Measurements from ENCODE around the gene CHAD.

CHAD gene

DNA sequence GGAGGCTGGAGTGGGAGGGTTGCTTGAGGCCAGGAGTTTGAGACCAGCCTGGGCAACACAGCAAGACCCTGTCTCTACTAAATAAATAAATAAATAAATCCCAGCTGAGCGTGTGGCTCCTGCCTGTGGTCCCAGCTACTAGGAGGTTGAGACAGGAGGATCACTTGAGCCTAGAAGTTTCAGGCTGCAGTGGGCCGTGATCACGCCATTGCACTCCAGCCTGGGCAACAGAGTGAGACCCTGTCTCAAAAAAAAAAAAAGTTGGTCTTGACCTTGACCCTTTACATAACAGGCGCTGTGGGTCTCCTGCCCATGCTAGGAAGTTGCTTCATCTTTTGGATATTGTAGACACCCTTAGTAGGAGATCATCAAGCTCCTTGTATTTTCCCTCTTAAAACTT is 31.3 kb downstream of the CHAD start:
- TF ChIP-seq CREB1 (IDR thresholded peaks at IDR 0.05; ENCODE audit: low read depth) (no peak), NFIC (IDR thresholded peaks at IDR 0.05) (no peak), TEAD4 (IDR thresholded peaks at IDR 0.05) (no peak), FOXM1 (IDR thresholded peaks at IDR 0.05; ENCODE audit: borderline replicate concordance, low read depth) (no peak), ZBTB7A (IDR thresholded peaks at IDR 0.05; ENCODE audit: low read depth) (no peak), RAD21 (IDR thresholded peaks at IDR 0.05; ENCODE audit: low read depth) (no peak)
- TF ChIP-seq, protein P1, sequence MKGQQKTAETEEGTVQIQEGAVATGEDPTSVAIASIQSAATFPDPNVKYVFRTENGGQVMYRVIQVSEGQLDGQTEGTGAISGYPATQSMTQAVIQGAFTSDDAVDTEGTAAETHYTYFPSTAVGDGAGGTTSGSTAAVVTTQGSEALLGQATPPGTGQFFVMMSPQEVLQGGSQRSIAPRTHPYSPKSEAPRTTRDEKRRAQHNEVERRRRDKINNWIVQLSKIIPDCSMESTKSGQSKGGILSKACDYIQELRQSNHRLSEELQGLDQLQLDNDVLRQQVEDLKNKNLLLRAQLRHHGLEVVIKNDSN (IDR thresholded peaks at IDR 0.05): no peak
- TF ChIP-seq, protein P2, sequence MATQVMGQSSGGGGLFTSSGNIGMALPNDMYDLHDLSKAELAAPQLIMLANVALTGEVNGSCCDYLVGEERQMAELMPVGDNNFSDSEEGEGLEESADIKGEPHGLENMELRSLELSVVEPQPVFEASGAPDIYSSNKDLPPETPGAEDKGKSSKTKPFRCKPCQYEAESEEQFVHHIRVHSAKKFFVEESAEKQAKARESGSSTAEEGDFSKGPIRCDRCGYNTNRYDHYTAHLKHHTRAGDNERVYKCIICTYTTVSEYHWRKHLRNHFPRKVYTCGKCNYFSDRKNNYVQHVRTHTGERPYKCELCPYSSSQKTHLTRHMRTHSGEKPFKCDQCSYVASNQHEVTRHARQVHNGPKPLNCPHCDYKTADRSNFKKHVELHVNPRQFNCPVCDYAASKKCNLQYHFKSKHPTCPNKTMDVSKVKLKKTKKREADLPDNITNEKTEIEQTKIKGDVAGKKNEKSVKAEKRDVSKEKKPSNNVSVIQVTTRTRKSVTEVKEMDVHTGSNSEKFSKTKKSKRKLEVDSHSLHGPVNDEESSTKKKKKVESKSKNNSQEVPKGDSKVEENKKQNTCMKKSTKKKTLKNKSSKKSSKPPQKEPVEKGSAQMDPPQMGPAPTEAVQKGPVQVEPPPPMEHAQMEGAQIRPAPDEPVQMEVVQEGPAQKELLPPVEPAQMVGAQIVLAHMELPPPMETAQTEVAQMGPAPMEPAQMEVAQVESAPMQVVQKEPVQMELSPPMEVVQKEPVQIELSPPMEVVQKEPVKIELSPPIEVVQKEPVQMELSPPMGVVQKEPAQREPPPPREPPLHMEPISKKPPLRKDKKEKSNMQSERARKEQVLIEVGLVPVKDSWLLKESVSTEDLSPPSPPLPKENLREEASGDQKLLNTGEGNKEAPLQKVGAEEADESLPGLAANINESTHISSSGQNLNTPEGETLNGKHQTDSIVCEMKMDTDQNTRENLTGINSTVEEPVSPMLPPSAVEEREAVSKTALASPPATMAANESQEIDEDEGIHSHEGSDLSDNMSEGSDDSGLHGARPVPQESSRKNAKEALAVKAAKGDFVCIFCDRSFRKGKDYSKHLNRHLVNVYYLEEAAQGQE (IDR thresholded peaks at IDR 0.05; ENCODE audit: low read depth): no peak
- TF ChIP-seq, protein P3, sequence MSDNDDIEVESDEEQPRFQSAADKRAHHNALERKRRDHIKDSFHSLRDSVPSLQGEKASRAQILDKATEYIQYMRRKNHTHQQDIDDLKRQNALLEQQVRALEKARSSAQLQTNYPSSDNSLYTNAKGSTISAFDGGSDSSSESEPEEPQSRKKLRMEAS (IDR thresholded peaks at IDR 0.05): no peak

DNA sequence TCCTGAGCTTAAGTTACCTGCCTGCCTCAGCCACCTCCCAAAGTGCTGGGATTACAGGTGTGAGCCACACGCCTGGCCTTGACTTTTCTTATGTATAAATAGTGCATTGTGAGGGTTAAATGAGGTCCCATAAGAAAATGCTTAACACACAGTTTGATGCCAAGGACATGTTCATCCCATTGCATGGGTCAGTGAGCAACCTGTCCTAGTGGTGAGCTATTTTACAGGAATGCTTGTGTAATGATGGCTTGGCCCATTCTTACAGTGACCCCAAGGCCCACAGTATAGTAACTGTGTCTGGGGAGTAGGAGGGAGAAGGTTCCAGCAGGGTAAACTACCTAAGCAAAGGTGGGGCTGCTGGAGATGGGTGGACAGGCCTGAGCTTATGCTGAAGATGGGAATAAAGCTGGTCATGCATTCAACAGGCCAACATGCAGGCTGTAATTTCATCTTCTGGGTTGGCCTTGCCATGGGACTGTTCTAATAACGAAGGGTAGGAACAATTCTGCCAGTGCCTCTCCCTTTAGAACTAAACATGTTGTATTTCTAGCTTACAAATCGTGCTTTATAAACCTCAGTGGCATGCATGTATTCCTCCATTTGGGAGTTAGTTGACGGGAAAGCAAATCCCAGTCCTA is 36.4 kb downstream of the CHAD start:
- TF ChIP-seq RAD21 (IDR thresholded peaks at IDR 0.05; ENCODE audit: low read depth) (no peak), TAF1 (IDR thresholded peaks at IDR 0.05; ENCODE audit: low read depth) (no peak), EGR1 (IDR thresholded peaks at IDR 0.05) (no peak), TCF12 (IDR thresholded peaks at IDR 0.05; ENCODE audit: low read depth) (no peak), FOXM1 (IDR thresholded peaks at IDR 0.05; ENCODE audit: borderline replicate concordance, low read depth) (no peak), EP300 (IDR thresholded peaks at IDR 0.05; ENCODE audit: borderline replicate concordance) (no peak), YY1 (IDR thresholded peaks at IDR 0.05; ENCODE audit: low read depth) (no peak), TEAD4 (IDR thresholded peaks at IDR 0.05) (no peak), CEBPB (IDR thresholded peaks at IDR 0.05) (no peak), CREB1 (IDR thresholded peaks at IDR 0.05; ENCODE audit: low read depth) (no peak), NFIC (IDR thresholded peaks at IDR 0.05) (no peak), ZBTB7A (IDR thresholded peaks at IDR 0.05; ENCODE audit: low read depth) (no peak)
- TF ChIP-seq, protein P2 (IDR thresholded peaks at IDR 0.05; ENCODE audit: low read depth): no peak
- TF ChIP-seq, protein P3 (IDR thresholded peaks at IDR 0.05): no peak
- TF ChIP-seq, protein P1 (IDR thresholded peaks at IDR 0.05): no peak

DNA sequence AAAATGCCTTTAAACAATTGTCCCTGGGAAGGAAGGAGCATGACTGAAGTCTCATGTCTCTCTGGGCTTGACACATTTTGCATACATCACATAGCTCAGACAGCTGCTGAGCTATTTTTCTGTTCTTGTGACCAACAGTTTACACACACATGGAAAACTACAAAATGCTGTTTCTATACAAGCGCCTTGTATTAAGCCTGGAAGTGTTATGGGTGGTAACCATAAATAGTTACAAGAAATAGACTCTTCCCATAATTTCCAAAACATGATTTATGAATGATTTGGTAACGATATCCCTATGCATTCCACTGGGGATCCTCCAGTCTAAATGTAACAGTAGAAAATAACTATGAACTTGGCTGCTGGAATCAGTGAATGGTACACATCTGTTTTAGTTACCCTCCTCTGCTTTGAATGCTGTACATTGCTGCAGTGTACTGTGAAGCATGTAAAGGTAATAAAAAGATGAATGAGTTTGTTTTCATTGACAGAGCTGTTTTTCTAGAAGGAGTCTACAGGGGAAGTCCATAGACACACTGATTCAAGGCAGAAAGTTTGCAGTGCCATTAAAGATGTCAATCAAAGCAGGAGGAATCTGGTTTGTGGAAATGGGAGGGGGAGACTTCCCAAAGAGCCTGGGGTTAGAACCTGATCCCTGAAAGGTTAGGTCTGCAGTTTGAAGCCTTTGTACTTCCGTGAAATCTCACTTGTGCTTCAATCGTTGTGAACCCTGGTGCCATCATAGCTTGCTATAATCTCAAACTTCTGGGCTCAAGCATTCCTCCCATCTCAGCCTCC is 37.7 kb downstream of the CHAD start:
- TF ChIP-seq TEAD4 (IDR thresholded peaks at IDR 0.05) (no peak), TCF12 (IDR thresholded peaks at IDR 0.05; ENCODE audit: low read depth) (no peak), CREB1 (IDR thresholded peaks at IDR 0.05; ENCODE audit: low read depth) (no peak), EGR1 (IDR thresholded peaks at IDR 0.05) (no peak), FOXM1 (IDR thresholded peaks at IDR 0.05; ENCODE audit: borderline replicate concordance, low read depth) (no peak)
- TF ChIP-seq, protein P1 (IDR thresholded peaks at IDR 0.05): no peak
- TF ChIP-seq, protein P2 (IDR thresholded peaks at IDR 0.05; ENCODE audit: low read depth): no peak

DNA sequence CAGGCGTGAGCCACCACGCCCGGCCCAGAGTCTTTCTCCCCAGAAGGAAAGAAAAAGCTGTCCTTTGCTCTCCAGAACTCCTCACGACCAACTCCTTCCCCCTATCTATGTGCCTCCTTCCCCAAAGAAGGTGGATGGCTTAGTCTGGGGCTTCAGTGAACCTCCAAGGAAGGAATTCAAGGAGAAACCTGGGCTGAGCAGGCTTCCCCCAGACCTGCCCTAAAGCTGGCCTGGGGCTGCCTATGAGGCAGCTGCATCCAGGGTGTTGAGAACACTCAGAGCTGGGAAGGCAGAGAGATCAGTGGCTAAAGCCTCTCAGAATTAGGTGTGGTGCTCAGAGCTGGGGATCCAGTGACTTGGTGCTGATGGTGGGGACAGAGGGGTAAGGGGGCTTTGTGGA is 38.9 kb downstream of the CHAD start:
- no peak for TF ChIP-seq ZBTB7A (IDR thresholded peaks at IDR 0.05; ENCODE audit: low read depth)
- TF ChIP-seq EP300 (IDR thresholded peaks at IDR 0.05; ENCODE audit: borderline replicate concordance): no peak
- no peak for TF ChIP-seq RAD21 (IDR thresholded peaks at IDR 0.05; ENCODE audit: low read depth)
- TF ChIP-seq EGR1 (IDR thresholded peaks at IDR 0.05): no peak
- TF ChIP-seq, protein P3 (IDR thresholded peaks at IDR 0.05): no peak
- TF ChIP-seq, protein P2 (IDR thresholded peaks at IDR 0.05; ENCODE audit: low read depth): no peak
- TF ChIP-seq, protein P1 (IDR thresholded peaks at IDR 0.05): no peak
- no peak for TF ChIP-seq FOXM1 (IDR thresholded peaks at IDR 0.05; ENCODE audit: borderline replicate concordance, low read depth)
- no peak for TF ChIP-seq CEBPB (IDR thresholded peaks at IDR 0.05)
- TF ChIP-seq TCF12 (IDR thresholded peaks at IDR 0.05; ENCODE audit: low read depth): no peak
- TF ChIP-seq TAF1 (IDR thresholded peaks at IDR 0.05; ENCODE audit: low read depth): no peak
- TF ChIP-seq CREB1 (IDR thresholded peaks at IDR 0.05; ENCODE audit: low read depth): no peak
- TF ChIP-seq NFIC (IDR thresholded peaks at IDR 0.05): no peak
- TF ChIP-seq TEAD4 (IDR thresholded peaks at IDR 0.05): no peak
- no peak for TF ChIP-seq YY1 (IDR thresholded peaks at IDR 0.05; ENCODE audit: low read depth)
